AG09309 (cell line): Measurements from ENCODE around the gene LPCAT1.

Source experiments
- DNase-seq: peaks from one replicate; pipeline ENCODE4 v3.0.0-alpha.2; 2010; ENCODE audit warnings: low read depth
- H3K4me3 ChIP-seq: 2 replicates; pipeline ENCODE4 v1.5.1; 2011; ENCODE audit warnings: mild to moderate bottlenecking, low read depth, low read length, moderate library complexity; ENCODE audit not compliant: control insufficient read depth
- TF ChIP-seq, protein P1 (sequence below): IDR thresholded peaks from 2 replicates; pipeline ENCODE4 v1.5.1; 2011; ENCODE audit warnings: mild to moderate bottlenecking, low read depth, low read length, inconsistent platforms; ENCODE audit not compliant: insufficient read depth, control insufficient read depth; ENCODE audit errors: missing control alignments

Gene LPCAT1

DNA sequence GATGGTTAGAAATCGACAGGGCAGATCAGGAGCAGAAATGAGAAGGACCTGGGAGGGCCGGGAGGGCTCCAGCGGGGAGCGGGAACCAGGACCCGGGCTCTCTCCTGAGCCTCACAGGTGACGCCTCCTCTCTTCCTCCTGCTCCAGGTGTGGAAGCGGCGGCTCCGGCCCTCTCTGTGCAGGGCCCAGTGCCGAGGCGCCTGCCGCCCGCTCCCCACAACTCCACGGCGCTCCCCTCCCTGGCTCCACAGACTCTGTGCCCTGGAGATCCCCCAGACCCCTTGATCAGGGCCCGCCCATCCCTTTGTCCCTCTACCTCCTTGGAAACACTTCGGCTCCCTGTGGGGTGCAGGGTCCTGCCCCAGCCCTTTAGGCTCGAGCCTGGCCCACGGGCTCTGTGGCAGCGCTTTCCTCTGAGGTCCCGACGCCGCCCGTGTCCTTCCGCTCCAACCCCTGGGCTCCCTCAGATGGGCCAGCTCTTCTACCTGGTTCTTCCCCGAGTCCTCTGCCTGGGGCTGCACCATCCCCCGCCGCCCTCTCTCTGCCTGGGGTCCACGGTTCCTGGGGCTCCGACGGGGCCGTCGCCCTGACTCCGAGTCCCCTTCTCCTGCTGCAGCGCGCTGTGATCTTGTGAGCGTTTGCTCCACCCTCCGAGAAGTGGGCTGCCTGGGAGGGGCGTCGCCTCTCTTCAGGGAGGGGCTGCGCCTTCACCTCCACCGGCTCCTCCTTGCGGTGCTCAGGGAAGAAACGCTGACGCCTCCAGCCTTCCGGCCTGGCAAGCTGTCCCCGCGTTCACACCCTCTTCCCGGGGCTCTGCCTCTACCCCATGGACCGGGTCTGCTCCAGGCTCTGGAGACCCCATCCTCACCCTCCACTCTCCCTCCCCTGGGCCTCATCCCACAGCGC, 56.2 kb downstream of the LPCAT1 start:
- TF ChIP-seq, protein P1, sequence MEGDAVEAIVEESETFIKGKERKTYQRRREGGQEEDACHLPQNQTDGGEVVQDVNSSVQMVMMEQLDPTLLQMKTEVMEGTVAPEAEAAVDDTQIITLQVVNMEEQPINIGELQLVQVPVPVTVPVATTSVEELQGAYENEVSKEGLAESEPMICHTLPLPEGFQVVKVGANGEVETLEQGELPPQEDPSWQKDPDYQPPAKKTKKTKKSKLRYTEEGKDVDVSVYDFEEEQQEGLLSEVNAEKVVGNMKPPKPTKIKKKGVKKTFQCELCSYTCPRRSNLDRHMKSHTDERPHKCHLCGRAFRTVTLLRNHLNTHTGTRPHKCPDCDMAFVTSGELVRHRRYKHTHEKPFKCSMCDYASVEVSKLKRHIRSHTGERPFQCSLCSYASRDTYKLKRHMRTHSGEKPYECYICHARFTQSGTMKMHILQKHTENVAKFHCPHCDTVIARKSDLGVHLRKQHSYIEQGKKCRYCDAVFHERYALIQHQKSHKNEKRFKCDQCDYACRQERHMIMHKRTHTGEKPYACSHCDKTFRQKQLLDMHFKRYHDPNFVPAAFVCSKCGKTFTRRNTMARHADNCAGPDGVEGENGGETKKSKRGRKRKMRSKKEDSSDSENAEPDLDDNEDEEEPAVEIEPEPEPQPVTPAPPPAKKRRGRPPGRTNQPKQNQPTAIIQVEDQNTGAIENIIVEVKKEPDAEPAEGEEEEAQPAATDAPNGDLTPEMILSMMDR = no peak
- H3K4me3 ChIP-seq = no peak overlapping the region
- no peak for DNase-seq

DNA sequence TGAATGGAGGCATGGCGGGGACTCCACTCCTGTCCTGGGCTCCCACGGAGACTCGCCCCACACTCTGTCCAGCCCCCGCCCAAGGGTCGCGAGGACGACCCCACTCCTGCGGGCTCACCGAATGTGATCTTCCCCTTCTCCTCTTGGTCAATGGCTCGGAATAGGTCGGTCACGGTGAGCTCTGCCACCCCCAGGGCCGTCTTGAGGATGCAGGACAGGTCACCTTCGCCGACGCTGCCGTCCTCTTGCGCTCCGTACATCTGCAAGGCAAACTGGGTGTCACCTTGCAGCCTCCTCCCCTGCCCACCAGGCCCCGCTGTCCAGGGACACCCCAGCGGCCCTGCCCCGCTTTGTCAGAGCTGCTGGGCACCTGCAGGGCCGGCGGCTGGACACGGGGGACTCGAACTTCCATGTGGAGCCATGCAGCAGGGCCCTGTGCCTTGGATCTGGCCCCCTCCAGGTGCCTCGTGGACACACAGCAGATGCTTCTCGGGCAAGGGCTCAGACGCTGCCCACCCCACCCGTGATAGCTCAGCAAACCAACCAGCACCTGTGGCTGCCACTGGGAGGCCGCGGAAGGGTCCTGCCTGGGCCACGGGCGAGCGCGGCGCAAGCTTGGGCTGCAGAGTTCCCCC, 57.0 kb downstream of the LPCAT1 start:
- no peak overlapping the region for H3K4me3 ChIP-seq
- no peak for DNase-seq
- TF ChIP-seq, protein P1 = no peak

DNA sequence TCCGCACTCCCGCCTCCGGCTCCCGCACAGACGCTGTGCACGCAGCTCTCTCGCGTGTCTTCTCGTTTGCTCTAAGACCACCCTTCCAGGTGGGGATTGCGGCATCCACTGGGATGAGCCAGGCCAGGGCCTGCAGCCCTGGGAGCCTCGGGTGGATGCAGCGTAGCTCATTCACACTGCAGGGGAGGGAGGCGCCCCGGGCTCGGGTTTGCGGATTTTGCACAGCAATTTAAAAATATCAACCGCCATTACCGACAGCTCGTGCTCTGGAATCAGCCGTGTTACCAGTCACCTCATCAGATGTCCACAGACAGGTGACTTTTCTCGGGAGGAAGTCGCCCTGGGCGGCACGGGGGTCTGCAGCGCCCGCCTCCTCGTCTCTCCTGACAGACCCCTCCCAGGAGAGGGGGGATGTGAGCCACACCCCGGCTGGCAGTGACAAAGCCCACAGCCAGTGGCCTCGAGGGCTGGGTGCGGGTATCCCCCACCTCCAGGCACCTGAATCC, 57.7 kb downstream of the LPCAT1 start:
- DNase-seq = no peak
- no peak overlapping the region for H3K4me3 ChIP-seq
- TF ChIP-seq, protein P1 = no peak

DNA sequence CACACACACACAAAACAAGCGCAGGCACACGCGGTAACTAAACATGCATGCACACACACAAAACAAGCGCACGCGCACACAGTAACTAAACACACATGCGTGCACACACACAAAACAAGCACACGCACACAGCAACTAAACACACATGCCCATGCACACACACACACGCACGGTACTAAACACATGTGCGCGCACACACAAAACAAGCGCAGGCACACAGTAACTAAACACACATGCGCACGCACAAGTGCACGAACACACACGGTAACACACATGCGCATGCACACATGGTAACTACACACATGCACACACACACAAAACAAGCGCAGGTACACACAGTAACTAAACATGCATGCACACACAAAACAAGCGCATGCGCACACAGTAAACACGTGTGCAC, 58.6 kb downstream of the LPCAT1 start:
- DNase-seq = no peak
- TF ChIP-seq, protein P1 = no peak
- H3K4me3 ChIP-seq = no peak overlapping the region

DNA sequence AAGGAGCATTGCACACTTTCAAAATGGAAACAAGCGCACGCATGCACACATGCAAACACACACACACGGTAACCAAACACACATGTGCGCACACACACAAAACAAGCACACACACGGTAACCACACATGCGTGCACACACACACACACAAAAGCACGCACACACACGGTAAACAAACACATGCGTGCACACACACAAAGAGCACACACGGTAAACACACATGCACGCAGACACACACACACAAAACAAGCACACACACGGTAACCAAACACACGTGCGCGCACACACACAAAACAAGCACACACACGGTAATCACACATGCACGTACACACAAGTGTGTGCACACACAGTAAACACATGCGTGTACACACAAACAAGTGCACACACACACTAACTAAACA, 59.2 kb downstream of the LPCAT1 start:
- TF ChIP-seq, protein P1 = no peak
- no peak for DNase-seq
- no peak overlapping the region for H3K4me3 ChIP-seq

DNA sequence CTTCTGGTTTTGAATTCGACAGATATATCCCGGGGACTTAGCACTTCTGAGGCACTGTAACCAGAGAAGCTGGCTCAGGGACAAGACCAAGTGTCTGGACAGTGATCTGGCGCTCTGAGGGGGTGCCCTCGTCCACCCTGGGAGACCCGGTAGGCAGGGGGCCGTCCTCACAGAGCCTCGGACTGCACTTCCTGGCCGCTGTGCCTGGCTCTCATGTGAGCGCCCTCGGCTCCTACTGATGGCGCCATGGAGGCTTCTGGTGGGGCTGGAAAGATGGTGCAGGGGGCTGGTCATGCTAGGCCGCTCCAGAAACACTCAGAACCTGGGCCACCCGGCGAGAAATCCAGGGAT, 59.7 kb downstream of the LPCAT1 start:
- DNase-seq = no peak
- no peak overlapping the region for H3K4me3 ChIP-seq
- TF ChIP-seq, protein P1 = no peak
